D721Med (cell line): ENCODE measurements around the gene SMC3.

Source experiments
- DNase-seq: peaks from one replicate; pipeline ENCODE4 v3.0.0; 2011; ENCODE audit warnings: low spot score; ENCODE audit not compliant: insufficient read length
- FAIRE-seq: peaks from 2 replicates; lab custom pipeline; 2011; peaks lifted over from hg19 to GRCh38; lab: Jason Lieb, UNC
- CTCF ChIP-seq: IDR thresholded peaks from 2 replicates; pipeline ENCODE4 v1.5.1; 2012; ENCODE audit warnings: mild to moderate bottlenecking, control low read depth; ENCODE audit not compliant: insufficient read depth; ENCODE audit errors: missing control alignments

The SMC3 gene

GRCh38 chr10:110649347-110650264, 82.1 kb downstream of the SMC3 start:
- no peak for FAIRE-seq
- no peak for DNase-seq
- no peak for TF ChIP-seq CTCF

- DNase-seq (no peak), FAIRE-seq (no peak)
- no peak for TF ChIP-seq CTCF
Observed at GRCh38 chr10:110650265-110650668, 82.8 kb downstream of the SMC3 start.

GRCh38 chr10:110651044-110651958, 83.8 kb downstream of the SMC3 start:
- no peak for TF ChIP-seq CTCF
- FAIRE-seq: no peak
- DNase-seq: no peak

- TF ChIP-seq CTCF: no peak
- FAIRE-seq: no peak
Observed at GRCh38 chr10:110652475-110653118, 85.1 kb downstream of the SMC3 start.

More at GRCh38 chr10:110652475-110653118, 85.1 kb downstream of the SMC3 start:
- no peak for DNase-seq
